ENCODE data around the gene LTBR. TPM values are rescaled to one million over a fixed set of nuclear protein-coding genes. Genes with fewer than 3 reads are reported as not detected.
A peak's percentile ranks its signal among the peaks of the same experiment; 100 is the strongest.
"Not testable (repeated sequence)": the region's sequence is repeated elsewhere in the genome, so short reads cannot be mapped to it uniquely, and the experiment has no call there.

Gene LTBR
- total RNA-seq, 1 donor from 2014 or later = 16.4 TPM

GRCh38 chr12:6336079-6336888 lies 47.7 kb upstream of the LTBR start:
- no peak overlapping the region for H3K4me3 Mint-ChIP-seq (ENCODE audit: unreplicated experiment)
- no peak overlapping the region for H3K27ac Mint-ChIP-seq (ENCODE audit: unreplicated experiment)
- TF ChIP-seq, protein P1, sequence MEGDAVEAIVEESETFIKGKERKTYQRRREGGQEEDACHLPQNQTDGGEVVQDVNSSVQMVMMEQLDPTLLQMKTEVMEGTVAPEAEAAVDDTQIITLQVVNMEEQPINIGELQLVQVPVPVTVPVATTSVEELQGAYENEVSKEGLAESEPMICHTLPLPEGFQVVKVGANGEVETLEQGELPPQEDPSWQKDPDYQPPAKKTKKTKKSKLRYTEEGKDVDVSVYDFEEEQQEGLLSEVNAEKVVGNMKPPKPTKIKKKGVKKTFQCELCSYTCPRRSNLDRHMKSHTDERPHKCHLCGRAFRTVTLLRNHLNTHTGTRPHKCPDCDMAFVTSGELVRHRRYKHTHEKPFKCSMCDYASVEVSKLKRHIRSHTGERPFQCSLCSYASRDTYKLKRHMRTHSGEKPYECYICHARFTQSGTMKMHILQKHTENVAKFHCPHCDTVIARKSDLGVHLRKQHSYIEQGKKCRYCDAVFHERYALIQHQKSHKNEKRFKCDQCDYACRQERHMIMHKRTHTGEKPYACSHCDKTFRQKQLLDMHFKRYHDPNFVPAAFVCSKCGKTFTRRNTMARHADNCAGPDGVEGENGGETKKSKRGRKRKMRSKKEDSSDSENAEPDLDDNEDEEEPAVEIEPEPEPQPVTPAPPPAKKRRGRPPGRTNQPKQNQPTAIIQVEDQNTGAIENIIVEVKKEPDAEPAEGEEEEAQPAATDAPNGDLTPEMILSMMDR (IDR thresholded peaks at IDR 0.05) = no peak
- H3K27me3 Mint-ChIP-seq (ENCODE audit: unreplicated experiment) = no peaks in the 10 kb centered on the region
- peak; percentile 96 for DNase-seq (ENCODE audit: extremely low spot score, unreplicated experiment)
- no peaks in the 10 kb centered on the region for H3K9me3 Mint-ChIP-seq (ENCODE audit: unreplicated experiment)
- peaks cover 21% of the 10 kb centered on the region for H3K36me3 Mint-ChIP-seq (ENCODE audit: unreplicated experiment)
- peaks cover 2% of the 10 kb centered on the region for H3K4me1 Mint-ChIP-seq (ENCODE audit: unreplicated experiment)

GRCh38 chr12:6336889-6337853 lies 46.8 kb upstream of the LTBR start:
- TF ChIP-seq, protein P1 (IDR thresholded peaks at IDR 0.05) = no peak

GRCh38 chr12:6337958-6338433 lies 46.0 kb upstream of the LTBR start:
- no peak overlapping the region for H3K27ac Mint-ChIP-seq (ENCODE audit: unreplicated experiment)
- H3K9me3 Mint-ChIP-seq (ENCODE audit: unreplicated experiment) = no peaks in the 10 kb centered on the region
- peaks cover 14% of the 10 kb centered on the region for H3K36me3 Mint-ChIP-seq (ENCODE audit: unreplicated experiment)
- no peak for DNase-seq (ENCODE audit: extremely low spot score, unreplicated experiment)
- H3K4me1 Mint-ChIP-seq (ENCODE audit: unreplicated experiment) = peaks cover 12% of the 10 kb centered on the region
- no peaks in the 10 kb centered on the region for H3K27me3 Mint-ChIP-seq (ENCODE audit: unreplicated experiment)
- TF ChIP-seq, protein P1 (IDR thresholded peaks at IDR 0.05) = no peak
- no peak overlapping the region for H3K4me3 Mint-ChIP-seq (ENCODE audit: unreplicated experiment)

More at GRCh38 chr12:6336889-6337853, 46.8 kb upstream of the LTBR start:
- Mint-ChIP-seq H3K9me3 (ENCODE audit: unreplicated experiment) (no peaks in the 10 kb centered on the region), H3K36me3 (ENCODE audit: unreplicated experiment) (peaks cover 19% of the 10 kb centered on the region), H3K4me3 (ENCODE audit: unreplicated experiment) (no peak overlapping the region), H3K27me3 (ENCODE audit: unreplicated experiment) (no peaks in the 10 kb centered on the region), H3K27ac (ENCODE audit: unreplicated experiment) (no peak overlapping the region), H3K4me1 (ENCODE audit: unreplicated experiment) (peaks cover 3% of the 10 kb centered on the region)
- DNase-seq (ENCODE audit: extremely low spot score, unreplicated experiment) = no peak

DNA sequence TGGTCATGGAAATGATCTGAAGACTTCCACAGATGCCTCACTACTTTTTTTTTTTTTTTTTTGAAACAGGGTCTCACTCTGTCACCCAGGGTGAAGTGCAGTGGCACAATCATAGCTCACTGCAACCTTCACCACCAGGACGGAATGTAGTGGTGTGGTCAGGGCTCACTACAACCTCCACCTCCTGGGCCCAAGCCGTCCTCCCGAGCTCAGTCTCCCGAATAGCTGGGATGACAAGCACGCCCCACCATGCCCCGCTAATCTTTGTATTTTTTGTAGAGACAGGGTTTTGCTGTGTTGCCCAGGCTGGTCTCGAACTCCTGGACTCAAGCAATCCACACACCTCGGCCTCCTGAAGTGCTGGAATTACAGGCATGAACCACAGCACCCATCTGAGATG lies 45.4 kb upstream of the LTBR start:
- not testable (repeated sequence) for DNase-seq (ENCODE audit: extremely low spot score, unreplicated experiment); H3K4me3 Mint-ChIP-seq (ENCODE audit: unreplicated experiment); H3K27me3 Mint-ChIP-seq (ENCODE audit: unreplicated experiment); H3K9me3 Mint-ChIP-seq (ENCODE audit: unreplicated experiment); H3K27ac Mint-ChIP-seq (ENCODE audit: unreplicated experiment)
- H3K4me1 Mint-ChIP-seq (ENCODE audit: unreplicated experiment) = peaks cover 17% of the 10 kb centered on the region
- H3K36me3 Mint-ChIP-seq (ENCODE audit: unreplicated experiment) = peaks cover 11% of the 10 kb centered on the region

- H3K4me1 Mint-ChIP-seq (ENCODE audit: unreplicated experiment) = peaks cover 20% of the 10 kb centered on the region
- TF ChIP-seq, protein P1 (IDR thresholded peaks at IDR 0.05) = no peak
- H3K4me3 Mint-ChIP-seq (ENCODE audit: unreplicated experiment) = no peak overlapping the region
- no peak for DNase-seq (ENCODE audit: extremely low spot score, unreplicated experiment)
- no peak overlapping the region for H3K27ac Mint-ChIP-seq (ENCODE audit: unreplicated experiment)
- no peaks in the 10 kb centered on the region for H3K27me3 Mint-ChIP-seq (ENCODE audit: unreplicated experiment)
- peaks cover 7% of the 10 kb centered on the region for H3K36me3 Mint-ChIP-seq (ENCODE audit: unreplicated experiment)
- no peaks in the 10 kb centered on the region for H3K9me3 Mint-ChIP-seq (ENCODE audit: unreplicated experiment)
These were observed 45.0 kb upstream of the LTBR start for GRCh38 chr12:6338955-6339354.

Data from osteocyte (in vitro differentiated cells).